GM12865 (cell line): ENCODE measurements around the gene EHD3.

ENCODE experiments used
- DNase-seq: peaks from one replicate; pipeline ENCODE4 v3.0.0; 2010; ENCODE audit warnings: low read depth
- H3K4me3 ChIP-seq: 2 replicates; pipeline ENCODE4 v1.5.1; 2011; ENCODE audit warnings: mild to moderate bottlenecking, low read depth, low read length, control low read depth
- CTCF ChIP-seq: IDR thresholded peaks from 2 replicates; pipeline ENCODE4 v1.5.1; 2011; ENCODE audit warnings: low read length, control low read depth, low read depth, inconsistent platforms; ENCODE audit not compliant: insufficient read depth; ENCODE audit errors: missing control alignments

The EHD3 gene

GRCh38 chr2:31217465-31218200 lies 16.3 kb upstream of the EHD3 start, which contains the start of gene CAPN14:
Gene CAPN14 (minus strand): TSS chr2:31217515. CDS start chr2:31205447, 12,068 bp downstream.
- DNase-seq: peak; percentile 59

GRCh38 chr2:31219131-31219969 lies 14.6 kb upstream of the EHD3 start:
- peak; percentile 90 for DNase-seq
- H3K4me3 ChIP-seq: no peak overlapping the region
- TF ChIP-seq CTCF: no peak

More at GRCh38 chr2:31217465-31218200, 16.3 kb upstream of the EHD3 start, which contains the start of gene CAPN14:
- H3K4me3 ChIP-seq: no peak within 1 kb of the TSS
- TF ChIP-seq CTCF: no peak

GRCh38 chr2:31221544-31221943 lies 12.4 kb upstream of the EHD3 start:
- no peak for TF ChIP-seq CTCF
- DNase-seq: no peak
- no peak overlapping the region for H3K4me3 ChIP-seq

- H3K4me3 ChIP-seq: no peak overlapping the region
- DNase-seq: peak; percentile 29
- no peak for TF ChIP-seq CTCF
Observed at GRCh38 chr2:31222071-31222470, 11.9 kb upstream of the EHD3 start.

GRCh38 chr2:31223026-31223425 lies 10.9 kb upstream of the EHD3 start:
- DNase-seq: no peak
- H3K4me3 ChIP-seq: no peak overlapping the region
- no peak for TF ChIP-seq CTCF

- DNase-seq: no peak
- TF ChIP-seq CTCF: no peak
- no peak overlapping the region for H3K4me3 ChIP-seq
Observed at GRCh38 chr2:31223749-31224148, 10.2 kb upstream of the EHD3 start.
